PC-9 (cell line): ENCODE data around the gene ZBTB22. TPM values are rescaled to one million over a fixed set of nuclear protein-coding genes. Genes with fewer than 3 reads are reported as not detected.
A peak's percentile ranks its signal among the peaks of the same experiment; 100 is the strongest.

Experiments
- BruUV-seq: library from RNA; stranded (reverse); fragments of 400-500 nt; replicated peaks from 2 replicates; lab custom pipeline; 2021; lab: Mats Ljungman, UMichigan
- CTCF ChIA-PET: fragments of 300-600 bp; sonication (Branson Sonifier 250); formaldehyde crosslinking; loops from one replicate; lab custom pipeline; 2022; ENCODE audit warnings: antibody characterized with exemption; lab: Charles Lee
- POLR2A ChIA-PET: fragments of 300-600 bp; sonication (Branson Sonifier 250); formaldehyde crosslinking; loops from one replicate; lab custom pipeline; 2022; ENCODE audit warnings: antibody characterized with exemption; ENCODE audit not compliant: unreplicated experiment; lab: Charles Lee
- DNase-seq, 2 experiments: peaks; one replicate each; pipeline versions ENCODE4 v3.0.0 to v3.0.0-alpha.2; 2015 to 2022; ENCODE audit warnings: mixed read lengths in 1 of 2
- H2AFZ ChIP-seq: fragments of 200-600 bp; sonication (generic); 2 replicates; pipeline ENCODE4 v1.8.1; 2017; ENCODE audit warnings: antibody characterized with exemption
- H3F3A ChIP-seq: fragments of 200-600 bp; sonication (generic); 2 replicates; pipeline ENCODE4 v1.8.1; 2017; ENCODE audit warnings: antibody characterized with exemption, mild to moderate bottlenecking, low read depth; ENCODE audit not compliant: insufficient read depth
- H3K27ac ChIP-seq: fragments of 200-600 bp; sonication (generic); 2 replicates; pipeline ENCODE4 v1.6.1; 2016; ENCODE audit warnings: mixed run types
- H3K27me3 ChIP-seq: fragments of 200-600 bp; sonication (generic); 2 replicates; pipeline ENCODE4 v1.6.1; 2016; ENCODE audit warnings: low read depth, mixed run types; ENCODE audit not compliant: insufficient read depth
- H3K36me3 ChIP-seq: fragments of 200-600 bp; sonication (generic); 2 replicates; pipeline ENCODE4 v1.6.1; 2016; ENCODE audit warnings: low read depth, mixed run types
- H3K4me1 ChIP-seq: fragments of 200-600 bp; sonication (generic); replicated peaks from 2 replicates; pipeline ENCODE4 v1.6.1; 2016; ENCODE audit warnings: mixed run types; ENCODE audit not compliant: insufficient read depth
- H3K4me2 ChIP-seq: fragments of 200-600 bp; sonication (generic); 2 replicates; pipeline ENCODE4 v1.6.1; 2017; ENCODE audit warnings: mixed run types
- H3K4me3 ChIP-seq: fragments of 200-600 bp; sonication (generic); 2 replicates; pipeline ENCODE4 v1.6.1; 2016; ENCODE audit warnings: mixed run types
- H3K79me2 ChIP-seq: fragments of 200-600 bp; sonication (generic); 2 replicates; pipeline ENCODE4 v1.6.1; 2017; ENCODE audit warnings: low read depth, mixed run types
- H3K9me2 ChIP-seq: fragments of 200-600 bp; sonication (generic); 2 replicates; pipeline ENCODE4 v1.8.1; 2017; ENCODE audit warnings: mild to moderate bottlenecking; ENCODE audit not compliant: insufficient read depth
- H3K9me3 ChIP-seq: fragments of 200-600 bp; sonication (generic); 2 replicates; pipeline ENCODE4 v1.8.1; 2016; ENCODE audit warnings: low read depth; ENCODE audit not compliant: insufficient read depth
- H4K20me1 ChIP-seq: fragments of 200-600 bp; sonication (generic); 2 replicates; pipeline ENCODE4 v1.8.1; 2017; ENCODE audit not compliant: insufficient read depth
- CTCF ChIP-seq: fragments of 200-600 bp; sonication (generic); conservative IDR thresholded peaks from 2 replicates; pipeline ENCODE4 v1.6.1; 2017; ENCODE audit warnings: mixed run types, antibody characterized with exemption, mild to moderate bottlenecking, moderate library complexity
- EZH2 ChIP-seq: fragments of 200-600 bp; sonication (generic); IDR thresholded peaks from 2 replicates; pipeline ENCODE4 v1.8.0; 2017; ENCODE audit warnings: antibody characterized with exemption, low read depth
- intact Hi-C: fragments of 100-400 bp; cut with micrococcal nuclease; formaldehyde crosslinking; loops from one replicate; pipeline ENCODE4 v1.10.0; 2022; ENCODE audit not compliant: unreplicated experiment
- total RNA-seq: library from RNA; stranded (reverse); gene quantifications from 2 replicates; pipeline ENCODE4 v1.2.3, GENCODE V29; 2021

ZBTB22 gene
- total RNA-seq, 1 experiment from 2014 or later = 20.8 TPM

DNA sequence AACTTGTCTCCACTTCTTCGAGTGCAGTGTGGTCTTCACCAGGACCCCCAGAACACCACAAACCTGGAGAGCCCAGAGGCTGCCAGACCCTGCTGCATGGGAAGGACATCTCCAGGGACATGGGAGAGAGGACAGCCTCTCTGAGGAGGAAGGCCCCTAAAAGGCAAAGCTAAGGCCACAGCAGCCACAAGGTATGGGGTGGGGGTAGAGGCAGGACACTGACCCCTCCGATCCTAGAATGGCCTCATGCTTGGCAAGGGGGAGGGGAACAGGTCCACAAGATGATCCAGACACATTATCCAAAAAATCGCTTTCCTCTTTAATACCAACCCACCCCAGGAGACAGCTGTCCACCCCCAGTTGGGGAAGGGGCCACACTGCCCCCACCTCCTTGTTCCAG, 38.7 kb downstream of the ZBTB22 start:
- Histone ChIP-seq H3K9me2 (no peaks in the 10 kb centered on the region), H3K79me2 (peaks cover 22% of the 10 kb centered on the region), H2AFZ (no peak overlapping the region), H3K4me2 (no peak overlapping the region), H3K4me1 (peaks cover 29% of the 10 kb centered on the region), H4K20me1 (peaks cover 27% of the 10 kb centered on the region), H3F3A (peaks cover 80% of the 10 kb centered on the region), H3K27ac (no peak overlapping the region), H3K4me3 (no peak overlapping the region), H3K36me3 (peaks cover 28% of the 10 kb centered on the region), H3K27me3 (no peaks in the 10 kb centered on the region), H3K9me3 (no peaks in the 10 kb centered on the region)
- ChIA-PET CTCF (no interaction called here), POLR2A (interaction anchor here (0.6 kb wide), 1 partner anchor 19 kb away, joined by 4 read pairs; no protein-coding TSS in a partner anchor)
- DNase-seq = no peak
- TF ChIP-seq CTCF (no peak), EZH2 (no peak)
- no TSS peak for BruUV-seq
- intact Hi-C loops = loop anchor here (10.0 kb wide), 1 partner anchor 74 kb away; the partner anchor contains the start of genes HSD17B8, RING1, RXRB and SLC39A7

DNA sequence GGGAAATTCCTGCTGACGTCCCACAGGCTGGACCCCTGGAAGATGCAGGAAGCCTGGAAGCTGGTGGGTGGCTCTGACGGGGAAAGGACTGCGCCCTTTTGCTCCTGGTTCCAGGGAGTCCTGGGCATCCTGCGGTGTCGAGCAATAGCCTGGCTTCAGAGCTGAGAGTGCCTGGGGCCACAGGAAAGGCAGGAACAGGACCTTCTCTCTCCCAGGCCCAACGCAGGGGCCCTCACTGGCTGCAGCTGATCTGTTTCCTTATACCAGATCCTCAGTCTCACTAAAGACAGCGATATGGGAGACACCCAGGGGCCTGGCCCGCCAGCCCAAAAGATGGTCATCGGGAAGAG, 39.2 kb downstream of the ZBTB22 start:
- no peak overlapping the region for H2AFZ ChIP-seq
- H3K79me2 ChIP-seq = peaks cover 27% of the 10 kb centered on the region
- peaks cover 33% of the 10 kb centered on the region for H3K4me1 ChIP-seq
- peaks cover 32% of the 10 kb centered on the region for H3K36me3 ChIP-seq
- H3K9me2 ChIP-seq = no peaks in the 10 kb centered on the region
- ChIA-PET CTCF (no interaction called here), POLR2A (interaction anchor here (0.6 kb wide), 1 partner anchor 20 kb away, joined by 4 read pairs; no protein-coding TSS in a partner anchor)
- H4K20me1 ChIP-seq = peaks cover 32% of the 10 kb centered on the region
- peaks cover 85% of the 10 kb centered on the region for H3F3A ChIP-seq
- no peak overlapping the region for H3K27ac ChIP-seq
- no peaks in the 10 kb centered on the region for H3K27me3 ChIP-seq
- no peaks in the 10 kb centered on the region for H3K9me3 ChIP-seq
- TF ChIP-seq CTCF (no peak), EZH2 (no peak)
- no TSS peak for BruUV-seq
- intact Hi-C loops = loop anchor here (10.0 kb wide), 1 partner anchor 74 kb away; the partner anchor contains the start of genes HSD17B8, RING1, RXRB and SLC39A7
- DNase-seq = peak in 1 of 2 experiments; percentile 24
- no peak overlapping the region for H3K4me3 ChIP-seq
- no peak overlapping the region for H3K4me2 ChIP-seq

DNA sequence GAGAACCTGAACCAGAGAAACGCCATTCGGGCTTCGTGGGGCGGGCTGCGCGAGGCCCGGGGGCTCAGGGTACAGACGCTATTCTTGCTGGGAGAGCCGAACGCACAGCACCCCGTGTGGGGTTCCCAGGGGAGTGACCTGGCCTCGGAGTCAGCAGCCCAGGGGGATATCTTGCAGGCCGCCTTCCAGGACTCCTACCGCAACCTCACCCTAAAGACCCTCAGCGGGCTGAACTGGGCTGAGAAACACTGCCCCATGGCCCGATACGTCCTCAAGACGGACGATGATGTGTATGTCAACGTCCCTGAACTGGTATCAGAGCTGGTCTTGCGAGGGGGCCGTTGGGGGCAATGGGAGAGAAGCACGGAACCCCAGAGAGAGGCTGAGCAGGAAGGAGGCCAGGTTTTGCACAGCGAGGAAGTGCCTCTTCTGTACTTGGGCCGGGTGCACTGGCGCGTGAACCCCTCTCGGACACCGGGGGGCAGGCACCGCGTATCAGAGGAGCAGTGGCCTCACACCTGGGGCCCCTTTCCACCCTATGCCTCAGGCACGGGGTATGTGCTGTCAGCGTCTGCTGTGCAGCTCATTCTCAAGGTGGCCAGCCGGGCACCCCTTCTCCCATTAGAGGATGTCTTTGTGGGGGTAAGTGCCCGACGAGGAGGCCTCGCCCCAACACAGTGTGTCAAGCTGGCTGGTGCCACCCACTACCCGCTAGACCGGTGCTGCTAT, 39.7 kb downstream of the ZBTB22 start:
- ChIA-PET POLR2A (interaction anchor here (0.7 to 0.9 kb wide), 3 partner anchors 11 to 22 kb away, joined by 5 to 13 read pairs (median 5); partner anchors contain the start of genes PFDN6 and WDR46), CTCF (interaction anchor here (0.5 kb wide), 1 partner anchor 24 kb away, joined by 8 read pairs; no protein-coding TSS in a partner anchor)
- DNase-seq = peak in 1 of 2 experiments; percentile 21
- TF ChIP-seq CTCF = no peak
- no peak for TF ChIP-seq EZH2
- H3K4me2 ChIP-seq = peak overlapping the region; percentile 96
- no peaks in the 10 kb centered on the region for H3K9me2 ChIP-seq
- peak overlapping the region; percentile 48; the same call in 1 of the 2 replicates for H3K27ac ChIP-seq
- H3K9me3 ChIP-seq = no peaks in the 10 kb centered on the region
- no peak overlapping the region for H2AFZ ChIP-seq
- no TSS peak for BruUV-seq
- intact Hi-C loops = loop anchor here (2.0 to 10.0 kb wide), 2 partner anchors 21 to 73 kb away; partner anchors contain the start of genes HSD17B8, RGL2, RING1 and RXRB
- no peaks in the 10 kb centered on the region for H3K27me3 ChIP-seq
- peaks cover 36% of the 10 kb centered on the region for H3K4me1 ChIP-seq
- H3F3A ChIP-seq = peaks cover 90% of the 10 kb centered on the region
- peak overlapping the region; percentile 70; the same call in 1 of the 2 replicates for H3K4me3 ChIP-seq
- peaks cover 32% of the 10 kb centered on the region for H3K79me2 ChIP-seq
- H4K20me1 ChIP-seq = peaks cover 36% of the 10 kb centered on the region
- peaks cover 38% of the 10 kb centered on the region for H3K36me3 ChIP-seq
